Vagina (tissue), 2 donors: Measurements from ENCODE around the gene GAN.

Source experiments
- CTCF ChIP-seq, 3 experiments: fragments of 450-650 bp in 2 of 3; fragments of 200-600 bp in 1 of 3; sonication (generic) in 1 of 3; IDR thresholded peaks; one replicate each; pipeline ENCODE4 v1.5.1; 2017 to 2019; ENCODE audit warnings: antibody characterized with exemption in 3 of 3, mild to moderate bottlenecking in 2 of 3, moderate library complexity in 2 of 3
- POLR2A ChIP-seq, 2 donors: fragments of 450-650 bp; IDR thresholded peaks; one replicate each; pipeline ENCODE4 v1.6.1; 2017; ENCODE audit warnings: antibody characterized with exemption in 2 of 2, mild to moderate bottlenecking in 2 of 2, moderate library complexity in 2 of 2

- no peak for TF ChIP-seq POLR2A (IDR thresholded peaks at IDR 0.05)
- no peak for TF ChIP-seq CTCF (IDR thresholded peaks at IDR 0.05)
Measured at GRCh38 chr16:81321536-81321935, 6.8 kb downstream of the GAN start.
